AG04449 (cell line): ENCODE measurements around the gene GSTM2.

Experiments
- CTCF ChIA-PET: fragments of 350-600 bp; formaldehyde crosslinking; extraction: SDS; loops from one replicate; lab custom pipeline; 2021; ENCODE audit warnings: antibody characterized with exemption; lab: Yijun Ruan, JAX
- POLR2A ChIA-PET: fragments of 400-600, 350-600 bp; formaldehyde crosslinking; extraction: SDS; loops from one replicate; lab custom pipeline; 2020; ENCODE audit warnings: antibody characterized with exemption, inconsistent platforms; lab: Yijun Ruan, JAX
- DNase-seq: peaks from one replicate; pipeline ENCODE4 v3.0.0-alpha.2; 2010; ENCODE audit warnings: low read depth, low spot score
- H3K4me3 ChIP-seq: 2 replicates; pipeline ENCODE4 v1.5.1; 2011; ENCODE audit warnings: low read depth, mild to moderate bottlenecking, control low read depth, low read length
- TF ChIP-seq, protein P1 (sequence below): IDR thresholded peaks from one replicate; pipeline ENCODE4 v1.5.1; 2011; ENCODE audit warnings: mild to moderate bottlenecking, moderate library complexity, low read length, control low read depth, inconsistent platforms; ENCODE audit not compliant: insufficient read depth; ENCODE audit errors: missing control alignments

The GSTM2 gene

DNA sequence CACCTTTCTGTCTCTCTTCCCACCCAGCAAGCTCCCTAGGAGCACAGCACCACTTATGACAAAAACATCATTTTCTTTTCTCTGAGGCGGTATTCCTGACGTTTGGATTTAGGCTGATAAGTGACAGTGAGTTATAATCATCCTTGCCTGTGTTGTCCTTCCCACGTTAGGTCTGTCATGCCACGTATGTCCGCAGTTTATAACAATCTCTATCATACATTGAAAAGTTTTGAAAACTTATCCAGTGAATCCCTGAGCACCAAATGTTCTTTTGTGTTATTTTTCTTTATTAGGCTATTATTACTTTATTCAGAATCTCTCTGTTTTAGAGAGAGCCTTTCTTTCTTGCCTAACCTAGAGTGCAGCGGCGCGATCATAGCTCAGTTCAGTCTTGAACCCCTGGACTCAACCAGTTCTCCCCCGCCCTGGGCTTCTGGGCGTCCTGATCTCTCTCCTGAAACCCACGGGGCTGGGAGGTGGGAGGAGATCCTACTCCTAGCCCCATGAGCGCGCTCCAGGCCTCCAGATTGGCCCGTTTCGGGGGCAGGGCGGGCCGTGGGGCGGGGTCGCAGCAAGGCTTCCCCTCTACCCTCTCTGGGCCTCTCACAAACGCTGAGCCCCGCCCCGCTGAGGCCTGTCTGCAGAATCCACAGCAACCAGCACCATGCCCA, at the start of gene GSTM2:
Gene GSTM2 (plus strand): TSS at position 606 of the 671 bp plus-strand sequence. CDS start 59 bp downstream, at position 665.
- peak within 1 kb of the TSS; percentile 64 for H3K4me3 ChIP-seq
- TF ChIP-seq, protein P1, sequence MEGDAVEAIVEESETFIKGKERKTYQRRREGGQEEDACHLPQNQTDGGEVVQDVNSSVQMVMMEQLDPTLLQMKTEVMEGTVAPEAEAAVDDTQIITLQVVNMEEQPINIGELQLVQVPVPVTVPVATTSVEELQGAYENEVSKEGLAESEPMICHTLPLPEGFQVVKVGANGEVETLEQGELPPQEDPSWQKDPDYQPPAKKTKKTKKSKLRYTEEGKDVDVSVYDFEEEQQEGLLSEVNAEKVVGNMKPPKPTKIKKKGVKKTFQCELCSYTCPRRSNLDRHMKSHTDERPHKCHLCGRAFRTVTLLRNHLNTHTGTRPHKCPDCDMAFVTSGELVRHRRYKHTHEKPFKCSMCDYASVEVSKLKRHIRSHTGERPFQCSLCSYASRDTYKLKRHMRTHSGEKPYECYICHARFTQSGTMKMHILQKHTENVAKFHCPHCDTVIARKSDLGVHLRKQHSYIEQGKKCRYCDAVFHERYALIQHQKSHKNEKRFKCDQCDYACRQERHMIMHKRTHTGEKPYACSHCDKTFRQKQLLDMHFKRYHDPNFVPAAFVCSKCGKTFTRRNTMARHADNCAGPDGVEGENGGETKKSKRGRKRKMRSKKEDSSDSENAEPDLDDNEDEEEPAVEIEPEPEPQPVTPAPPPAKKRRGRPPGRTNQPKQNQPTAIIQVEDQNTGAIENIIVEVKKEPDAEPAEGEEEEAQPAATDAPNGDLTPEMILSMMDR: no peak

DNA sequence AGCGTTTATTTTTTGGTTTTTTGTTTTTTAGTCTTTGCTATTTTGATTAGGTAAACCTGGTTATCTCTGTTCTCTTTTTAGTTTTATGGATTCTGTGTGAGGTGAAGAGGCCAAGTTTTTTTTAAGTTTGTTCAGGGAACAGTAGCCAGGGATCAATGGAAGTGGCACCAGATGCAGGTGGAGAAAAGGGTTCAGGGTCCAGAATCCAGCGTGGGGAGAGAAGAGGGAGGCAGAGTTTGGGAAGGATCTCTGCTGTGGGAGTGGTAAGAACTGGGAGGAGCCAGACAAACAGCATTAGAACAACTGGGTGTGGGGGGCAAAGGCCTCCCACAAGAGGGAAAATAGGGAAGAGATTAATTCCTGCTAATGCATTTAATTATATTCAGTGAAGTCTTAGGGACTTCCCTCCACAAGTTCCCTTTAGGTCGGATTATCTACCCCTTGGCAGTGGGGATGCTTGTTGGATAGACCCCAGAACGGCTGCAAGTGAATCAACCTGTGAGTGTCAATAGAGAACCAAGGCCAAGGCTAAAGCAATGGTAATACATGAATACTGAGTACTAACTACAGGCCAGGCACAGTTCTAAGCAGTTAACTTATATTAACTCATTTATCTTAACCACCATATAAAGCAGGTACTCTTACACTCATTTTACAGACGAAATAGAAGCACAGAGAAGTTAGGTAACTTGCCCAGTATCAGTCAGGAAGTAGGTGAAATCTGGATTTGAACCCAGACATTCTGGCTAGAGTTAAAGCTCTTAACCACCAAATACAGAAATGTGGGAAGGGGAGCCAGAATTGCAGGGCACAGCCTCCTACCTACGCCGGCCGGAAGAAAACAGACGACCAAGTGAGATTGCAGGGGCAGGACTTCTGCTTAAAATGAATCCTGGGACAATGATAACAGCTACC, 48.9 kb upstream of the GSTM2 start:
- peak overlapping the region; percentile 90 for H3K4me3 ChIP-seq

More for the DNA sequence above, at the start of gene GSTM2:
- ChIA-PET POLR2A (interaction anchor here (0.6 kb wide), 1 partner anchor 53 kb away, joined by 3 read pairs; no protein-coding TSS in a partner anchor), CTCF (interaction anchor here (1.2 to 2.6 kb wide), 5 partner anchors 27 to 317 kb away, joined by 3 to 9 read pairs (median 4); partner anchors contain the start of gene AHCYL1)
- DNase-seq: no peak

DNA sequence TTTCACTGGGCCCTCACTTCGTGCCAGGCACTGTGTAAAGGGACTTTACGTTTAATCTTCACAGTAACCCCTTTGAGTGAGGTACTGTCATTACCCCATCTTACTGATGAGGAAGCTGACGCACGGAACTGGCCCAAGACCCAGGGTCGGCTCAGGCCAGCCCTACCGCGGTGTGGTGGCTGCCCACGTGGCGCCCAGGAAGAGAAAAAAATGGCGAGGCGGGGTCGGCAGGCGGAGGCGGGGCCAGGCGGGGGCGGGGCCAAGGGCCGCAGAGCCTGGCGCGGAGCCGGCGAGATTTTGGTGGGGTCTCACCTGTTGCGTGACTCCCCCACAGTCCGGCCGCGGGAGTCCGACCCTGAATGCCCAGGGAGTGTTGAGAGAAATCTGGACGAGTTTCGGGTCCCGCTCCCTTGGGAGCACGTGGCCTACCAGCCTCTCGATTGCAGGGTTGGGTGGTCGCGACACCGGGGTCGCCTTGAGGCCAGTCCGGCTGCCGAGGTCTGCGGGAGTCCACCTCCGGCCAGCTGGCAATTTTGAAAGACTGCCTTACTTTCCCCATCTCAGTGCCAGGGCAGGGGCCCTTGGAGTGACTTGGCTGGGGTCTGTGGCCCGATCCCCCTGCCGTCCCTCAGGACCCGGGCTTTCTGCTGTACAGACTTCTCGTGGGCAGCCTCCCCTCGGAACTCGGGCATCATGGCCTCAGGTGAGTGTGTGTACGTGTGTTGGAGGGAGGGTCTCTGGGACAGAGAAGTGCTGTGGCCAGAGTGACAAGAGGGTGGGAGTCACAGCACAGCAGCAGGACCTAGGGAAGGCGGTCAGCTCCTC, 48.1 kb upstream of the GSTM2 start, which contains the start of the genes AMPD2 and GNAT2:
Gene AMPD2 (plus strand): TSS at position 262 of the 825 bp plus-strand sequence. CDS start 1,339 bp downstream, outside the sequence.
Gene GNAT2 (minus strand): TSS at position 41 of the 825 bp plus-strand sequence. CDS start 6,746 bp downstream, outside the sequence.
- no peak for DNase-seq
- TF ChIP-seq, protein P1: no peak
- ChIA-PET POLR2A (interaction anchor here (0.7 to 2.4 kb wide), 2 partner anchors 9 to 71 kb away, joined by 5 to 25 read pairs; partner anchors contain the start of gene GNAI3), CTCF (interaction anchor here (0.6 to 21.8 kb wide), 9 partner anchors 18 to 157 kb away, joined by 3 to 371 read pairs (median 5); partner anchors contain the start of genes GNAI3 and GPR61)
- H3K4me3 ChIP-seq: peak within 1 kb of the TSS; percentile 90

More for the DNA sequence above, 48.9 kb upstream of the GSTM2 start:
- CTCF ChIA-PET: interaction anchor here (0.6 to 21.8 kb wide), 6 partner anchors 19 to 158 kb away, joined by 3 to 371 read pairs (median 5); no protein-coding TSS in a partner anchor
- DNase-seq: no peak
- TF ChIP-seq, protein P1: no peak
- POLR2A ChIA-PET: interaction anchor here (2.4 kb wide), 1 partner anchor 70 kb away, joined by 25 read pairs; the partner anchor contains the start of gene GNAI3

DNA sequence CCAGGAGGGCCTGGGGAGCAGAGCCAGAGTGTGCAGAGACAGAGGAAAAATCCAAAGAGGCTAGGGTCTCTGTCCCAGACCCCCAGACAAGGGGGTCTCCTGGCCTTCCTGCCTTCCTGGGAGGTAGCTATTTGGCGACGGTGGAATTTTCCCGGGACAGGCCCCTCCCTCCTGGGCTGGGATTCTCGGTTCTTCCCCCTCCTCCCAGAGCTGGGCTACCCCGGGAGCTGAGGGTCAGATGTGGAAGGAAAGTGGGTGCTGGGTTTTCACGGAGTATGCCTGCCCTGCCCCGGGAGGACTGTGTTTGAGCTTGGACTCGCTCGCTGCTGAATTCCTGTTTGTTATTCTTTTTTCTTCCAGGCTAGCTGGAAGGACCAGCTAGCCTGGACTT, 47.5 kb upstream of the GSTM2 start:
- peak overlapping the region; percentile 90 for H3K4me3 ChIP-seq
- POLR2A ChIA-PET: interaction anchor here (0.6 to 2.4 kb wide), 3 partner anchors 9 to 72 kb away, joined by 3 to 25 read pairs (median 5); partner anchors contain the start of gene GNAI3
- TF ChIP-seq, protein P1: no peak
- DNase-seq: no peak
- CTCF ChIA-PET: interaction anchor here (0.8 to 21.8 kb wide), 8 partner anchors 18 to 339 kb away, joined by 3 to 371 read pairs (median 4); partner anchors contain the start of genes GNAI3 and GPR61

DNA sequence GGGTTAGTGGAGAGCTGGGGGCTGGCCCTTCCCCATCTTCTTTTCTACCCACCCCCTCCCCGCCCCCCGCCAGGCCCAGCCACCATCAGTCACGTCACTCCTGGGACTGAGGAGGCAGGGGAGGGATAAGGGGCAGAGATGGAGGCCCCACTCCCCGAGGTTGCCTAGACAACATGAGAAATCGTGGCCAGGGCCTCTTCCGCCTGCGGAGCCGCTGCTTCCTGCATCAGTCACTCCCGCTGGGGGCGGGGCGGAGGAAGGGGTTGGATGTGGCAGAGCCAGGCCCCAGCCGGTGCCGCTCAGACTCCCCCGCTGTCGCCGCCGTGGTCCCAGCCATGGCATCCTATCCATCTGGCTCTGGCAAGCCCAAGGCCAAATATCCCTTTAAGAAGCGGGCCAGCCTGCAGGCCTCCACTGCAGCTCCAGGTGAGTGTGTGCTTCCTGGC, 47.0 kb upstream of the GSTM2 start:
- peak; percentile 76 for DNase-seq
- CTCF ChIA-PET: interaction anchor here (0.5 to 21.8 kb wide), 9 partner anchors 17 to 341 kb away, joined by 3 to 371 read pairs (median 4); partner anchors contain the start of genes GNAI3 and GPR61
- TF ChIP-seq, protein P1: no peak
- POLR2A ChIA-PET: interaction anchor here (0.6 to 2.4 kb wide), 3 partner anchors 10 to 72 kb away, joined by 3 to 25 read pairs (median 5); partner anchors contain the start of gene GNAI3
- H3K4me3 ChIP-seq: peak overlapping the region; percentile 90
